Superior temporal gyrus (tissue), 1 donor: ENCODE data around the gene TIAL1.
"Not testable (repeated sequence)": the region's sequence is repeated elsewhere in the genome, so short reads cannot be mapped to it uniquely, and the experiment has no call there.

ENCODE experiments used
- DNase-seq: peaks from one replicate; pipeline ENCODE4 v3.0.0-alpha.2; 2016; ENCODE audit errors: extremely low spot score

TIAL1 gene

GRCh38 chr10:119596537-119597404 lies at the start of gene TIAL1:
Gene TIAL1, minus strand, starts transcription at chr10:119596964. Its CDS starts 499 bp downstream, at chr10:119596465.
- peak; percentile 100 for DNase-seq

- DNase-seq: no peak
These were observed 48.2 kb upstream of the TIAL1 start for GRCh38 chr10:119644994-119645393.

- no peak for DNase-seq
These were observed 47.5 kb upstream of the TIAL1 start for GRCh38 chr10:119644205-119644814.

- no peak for DNase-seq
These were observed 46.8 kb upstream of the TIAL1 start for GRCh38 chr10:119643306-119644204.

- DNase-seq: no peak
These were observed 45.9 kb upstream of the TIAL1 start for GRCh38 chr10:119642556-119643111.

GRCh38 chr10:119640875-119641526 lies 44.2 kb upstream of the TIAL1 start:
- no peak for DNase-seq

- DNase-seq: no peak
These were observed 43.6 kb upstream of the TIAL1 start for GRCh38 chr10:119640384-119640783.

GRCh38 chr10:119638982-119639381 lies 42.2 kb upstream of the TIAL1 start:
- no peak for DNase-seq

GRCh38 chr10:119637631-119638030 lies 40.9 kb upstream of the TIAL1 start:
- no peak for DNase-seq

GRCh38 chr10:119634219-119634544 lies 37.4 kb upstream of the TIAL1 start:
- no peak for DNase-seq

GRCh38 chr10:119633538-119634218 lies 36.9 kb upstream of the TIAL1 start:
- DNase-seq: peak; percentile 29

- no peak for DNase-seq
These were observed 33.5 kb upstream of the TIAL1 start for GRCh38 chr10:119630300-119630699.

GRCh38 chr10:119625570-119626280 lies 29.0 kb upstream of the TIAL1 start:
- DNase-seq: no peak

GRCh38 chr10:119621078-119621384 lies 24.3 kb upstream of the TIAL1 start:
- no peak for DNase-seq

- no peak for DNase-seq
These were observed 23.7 kb upstream of the TIAL1 start for GRCh38 chr10:119620241-119621077.

- not testable (repeated sequence) for DNase-seq
These were observed 23.0 kb upstream of the TIAL1 start for GRCh38 chr10:119619811-119620210.

- no peak for DNase-seq
These were observed 22.5 kb upstream of the TIAL1 start for GRCh38 chr10:119619215-119619614.

- no peak for DNase-seq
These were observed 20.3 kb upstream of the TIAL1 start for GRCh38 chr10:119616882-119617570.

- no peak for DNase-seq
These were observed 17.9 kb upstream of the TIAL1 start for GRCh38 chr10:119614686-119615085.
